NCI-H1105 treated with DMSO at 0.1 percent for 48 hours (cell line): ENCODE data around the gene RNPC3.
"Not testable (repeated sequence)": the region's sequence is repeated elsewhere in the genome, so short reads cannot be mapped to it uniquely, and the experiment has no call there.

ENCODE experiments used
- DNase-seq: peaks from one replicate; lab custom pipeline; 2025; lab: John Stamatoyannopoulos, UW

RNPC3 gene

GRCh38 chr1:103560427-103560826, 34.9 kb downstream of the RNPC3 start:
- DNase-seq, result no peak

- DNase-seq, result not testable (repeated sequence)
Observed at GRCh38 chr1:103561124-103561523, 35.6 kb downstream of the RNPC3 start.

- DNase-seq, result no peak
Observed at GRCh38 chr1:103561643-103562395, 36.3 kb downstream of the RNPC3 start.

GRCh38 chr1:103563056-103563455, 37.6 kb downstream of the RNPC3 start:
- DNase-seq, result no peak

GRCh38 chr1:103569493-103569892, 44.0 kb downstream of the RNPC3 start:
- no peak for DNase-seq

- not testable (repeated sequence) for DNase-seq
Observed at GRCh38 chr1:103571289-103571688, 45.8 kb downstream of the RNPC3 start, which contains the start of gene AMY2B. AMY2B (plus strand) TSS chr1:103571589; CDS start chr1:103571603, 14 bp downstream.

GRCh38 chr1:103576065-103576464, 50.6 kb downstream of the RNPC3 start:
- no peak for DNase-seq

GRCh38 chr1:103576784-103577183, 51.3 kb downstream of the RNPC3 start:
- DNase-seq, result not testable (repeated sequence)

GRCh38 chr1:103582464-103582863, 57.0 kb downstream of the RNPC3 start:
- DNase-seq, result no peak

- no peak for DNase-seq
Observed at GRCh38 chr1:103583887-103584286, 58.4 kb downstream of the RNPC3 start.

GRCh38 chr1:103584537-103584936, 59.0 kb downstream of the RNPC3 start:
- DNase-seq, result no peak

GRCh38 chr1:103602740-103603139, 77.2 kb downstream of the RNPC3 start:
- not testable (repeated sequence) for DNase-seq
